Heart right ventricle (tissue), 16 donors: ENCODE results near the gene TAX1BP1. TPM values are rescaled to one million over a fixed set of nuclear protein-coding genes. Genes with fewer than 3 reads are reported as not detected.

Experiments
- ATAC-seq, 8 donors: fragments of 200-7000 bp; cut with Tn5 transposase; one replicate each; pipeline ENCODE4 v1.9.1; 2020; ENCODE audit warnings: mild to moderate bottlenecking in 8 of 8, moderate library complexity in 8 of 8, moderate number of reproducible peaks in 1 of 8
- DNase-seq, 2 donors: peaks; one replicate each; pipeline ENCODE4 v3.0.0-alpha.2; 2020
- H3K27ac ChIP-seq, 10 donors: fragments of 200-600 bp; sonication (generic) in 2 of 10; one replicate each; pipeline versions ENCODE4 v1.5.0 to v1.8.0; 2020 to 2022; ENCODE audit warnings: mild to moderate bottlenecking in 3 of 10
- H3K27me3 ChIP-seq, 7 donors: fragments of 200-600 bp; one replicate each; pipeline ENCODE4 v1.8.0; 2021 to 2022; ENCODE audit warnings: mild to moderate bottlenecking in 2 of 7
- H3K36me3 ChIP-seq, 9 donors: fragments of 200-600 bp; sonication (generic) in 1 of 9; one replicate each; pipeline versions ENCODE4 v1.5.0 to v1.8.0; 2020 to 2022; ENCODE audit warnings: mild to moderate bottlenecking in 2 of 9
- H3K4me1 ChIP-seq, 9 donors: fragments of 200-600 bp; sonication (generic) in 1 of 9; one replicate each; pipeline versions ENCODE4 v1.5.0 to v1.8.0; 2020 to 2022; ENCODE audit warnings: mild to moderate bottlenecking in 4 of 9
- H3K4me3 ChIP-seq, 10 donors: fragments of 200-600 bp; sonication (generic) in 2 of 10; one replicate each; pipeline versions ENCODE4 v1.5.0 to v1.8.0; 2020 to 2022; ENCODE audit warnings: mild to moderate bottlenecking in 7 of 10, moderate library complexity in 2 of 10
- H3K9me3 ChIP-seq, 11 donors: fragments of 200-600 bp in 10 of 11; sonication (generic) in 2 of 11; one replicate each; pipeline versions ENCODE4 v1.5.0 to v1.8.0; 2013 to 2022; ENCODE audit warnings: mild to moderate bottlenecking in 2 of 11, control low read depth in 1 of 11, moderate library complexity in 1 of 11
- WGBS, 2 donors: extraction: QIAGEN DNeasy Blood & Tissue Kit; methylation state at CpG; one replicate each; pipeline ENCODE4 v1.1.7; 2013; ENCODE audit warnings: inconsistent platforms in 1 of 2; 5-methylcytosine and 5-hydroxymethylcytosine counted together
- intact Hi-C, 10 donors: fragments of 100-400 bp; cut with DNase I; formaldehyde crosslinking; loops; one replicate each; pipeline versions ENCODE4 v1.11.1 to v1.14.2; 2022
- polyA plus RNA-seq, 2 donors: library from polyadenylated mRNA; stranded (reverse); fragments of 200-250 nt; gene quantifications; one replicate each; pipeline ENCODE4 v1.2.3, GENCODE V29; 2013
- total RNA-seq, 10 donors: library from RNA; stranded (reverse); fragmentation: NEBNext Ultra II Directional in 3 of 10; extraction: Animal tissue kit (Norgen Biotek cat#: 25700) in 3 of 10; gene quantifications; one replicate each; pipeline versions ENCODE4 v1.2.1 to v1.2.4, GENCODE V29; 2021 to 2023
- TF ChIP-seq, protein P1 (sequence below), 9 donors: fragments of 200-600 bp; sonication (generic) in 2 of 9; IDR thresholded peaks; one replicate each; pipeline versions ENCODE4 v1.5.0 to v1.8.0; 2021 to 2022; ENCODE audit warnings: antibody characterized with exemption in 9 of 9, mild to moderate bottlenecking in 5 of 9, moderate library complexity in 1 of 9
- donor health status: Arrhythmogenic right ventricular cardiomyopathy.
- donor health status: ischemic (EF 13 %, LVEDD 7.1; RV severe dilation, severe dysfunction).
- donor health status: healthy with polysubstance abuse.
- donor health status: DM: no; HTN: yes; CAD: no.
- donor health status: DM: no; HTN: no; CAD: no.
- donor health status: ischemic (EF 25% LVEDD 6.9; RV normal size, moderate dysfunction).
- donor health status: ischemic (EF 25% LVEDD 5.7; RV mildly dilated, moderate dysfunction).
- donor health status: healthy.
- donor health status: DM: yes; HTN: yes; CAD: no.
- donor health status: Ischemic cardiomyopathy.
- donor health status: ischemic (EF 35%, LVEDD 5.7; RV mildly dilated, moderate dysfunction).
- donor health status: nonischemic (EF 11% LVEDD 7.7; RV severe dilation, severe dysfunction).
- donor health status: DM: yes; HTN: yes; CAD: no.
- donor health status: PGD.
- donor health status: ischemic (EF 29% LVEDD 5.4; RV normal size, mild dysfunction).
- donor health status: nonischemic (EF 23%, LVEDD 6.1; RV moderate dilation, normal function).

TAX1BP1 gene
- total and polyA plus RNA-seq, 12 donors: 54.0 to 190 (median 165) TPM

DNA sequence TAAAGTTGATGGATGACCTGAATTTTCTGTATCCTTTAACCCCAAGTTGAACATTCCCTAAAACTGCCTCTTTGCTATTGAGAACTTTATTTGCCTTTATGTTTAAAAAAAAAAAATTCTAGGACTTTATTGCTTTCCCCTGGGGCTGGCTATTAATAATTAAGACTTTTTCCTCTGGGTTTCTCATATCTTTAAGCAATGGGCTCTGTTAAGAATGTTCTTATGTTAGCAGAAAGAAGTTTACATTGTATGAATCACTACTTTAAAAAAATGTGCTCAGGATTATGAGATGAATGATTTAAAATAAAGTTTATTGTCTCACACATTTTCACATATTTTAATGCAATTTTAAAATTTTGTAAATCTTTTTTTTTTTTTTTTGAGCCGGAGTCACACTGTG is 19.5 kb downstream of the TAX1BP1 start:
- peaks cover 0 to 30% (median 10%) of the 10 kb centered on the region in 9 donors for H3K4me1 ChIP-seq
- H3K9me3 ChIP-seq: peaks cover 0 to 9% (median 0%) of the 10 kb centered on the region in 11 donors
- peaks cover 0 to 76% (median 21%) of the 10 kb centered on the region in 9 donors for H3K36me3 ChIP-seq
- 100% methylated on average over 1 of the region's 1 CpG for WGBS, 2 donors
- H3K4me3 ChIP-seq: no peak overlapping the region
- ATAC-seq: no peak
- DNase-seq: no peak
- H3K27me3 ChIP-seq: no peaks in the 10 kb centered on the region
- TF ChIP-seq, protein P1, sequence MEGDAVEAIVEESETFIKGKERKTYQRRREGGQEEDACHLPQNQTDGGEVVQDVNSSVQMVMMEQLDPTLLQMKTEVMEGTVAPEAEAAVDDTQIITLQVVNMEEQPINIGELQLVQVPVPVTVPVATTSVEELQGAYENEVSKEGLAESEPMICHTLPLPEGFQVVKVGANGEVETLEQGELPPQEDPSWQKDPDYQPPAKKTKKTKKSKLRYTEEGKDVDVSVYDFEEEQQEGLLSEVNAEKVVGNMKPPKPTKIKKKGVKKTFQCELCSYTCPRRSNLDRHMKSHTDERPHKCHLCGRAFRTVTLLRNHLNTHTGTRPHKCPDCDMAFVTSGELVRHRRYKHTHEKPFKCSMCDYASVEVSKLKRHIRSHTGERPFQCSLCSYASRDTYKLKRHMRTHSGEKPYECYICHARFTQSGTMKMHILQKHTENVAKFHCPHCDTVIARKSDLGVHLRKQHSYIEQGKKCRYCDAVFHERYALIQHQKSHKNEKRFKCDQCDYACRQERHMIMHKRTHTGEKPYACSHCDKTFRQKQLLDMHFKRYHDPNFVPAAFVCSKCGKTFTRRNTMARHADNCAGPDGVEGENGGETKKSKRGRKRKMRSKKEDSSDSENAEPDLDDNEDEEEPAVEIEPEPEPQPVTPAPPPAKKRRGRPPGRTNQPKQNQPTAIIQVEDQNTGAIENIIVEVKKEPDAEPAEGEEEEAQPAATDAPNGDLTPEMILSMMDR (IDR thresholded peaks at IDR 0.05): no peak
- H3K27ac ChIP-seq: no peak overlapping the region
- intact Hi-C loops: no loop called here

DNA sequence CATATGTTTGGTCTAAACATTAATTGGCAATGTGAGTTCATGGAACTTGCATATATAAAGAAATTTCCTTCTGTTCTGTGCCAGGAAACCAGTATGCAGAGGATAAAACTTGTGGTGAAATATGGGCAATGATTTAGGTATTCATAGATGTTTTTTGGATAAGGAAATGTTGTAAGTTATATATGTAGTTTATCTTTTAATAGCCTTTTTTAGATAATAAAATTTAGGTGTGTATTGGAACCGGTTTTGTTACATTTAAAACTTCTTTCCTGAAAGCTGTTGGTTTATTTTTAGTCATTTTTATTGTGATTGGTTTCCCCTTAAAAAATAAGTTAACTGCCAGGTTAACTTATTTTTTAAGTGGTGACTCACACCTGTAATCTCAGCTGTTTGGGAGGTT is 22.1 kb downstream of the TAX1BP1 start:
- H3K27me3 ChIP-seq: no peaks in the 10 kb centered on the region
- ATAC-seq (no peak), DNase-seq (no peak)
- TF ChIP-seq, protein P1 (IDR thresholded peaks at IDR 0.05): no peak
- 90 to 91% methylated on average over 1 of the region's 1 CpG for WGBS, 2 donors
- no peak overlapping the region for H3K4me3 ChIP-seq
- intact Hi-C loops: no loop called here
- H3K36me3 ChIP-seq: peaks cover 0 to 66% (median 28%) of the 10 kb centered on the region in 9 donors
- H3K9me3 ChIP-seq: peaks cover 0 to 9% (median 0%) of the 10 kb centered on the region in 11 donors
- peaks cover 0 to 18% (median 7%) of the 10 kb centered on the region in 9 donors for H3K4me1 ChIP-seq
- H3K27ac ChIP-seq: no peak overlapping the region

DNA sequence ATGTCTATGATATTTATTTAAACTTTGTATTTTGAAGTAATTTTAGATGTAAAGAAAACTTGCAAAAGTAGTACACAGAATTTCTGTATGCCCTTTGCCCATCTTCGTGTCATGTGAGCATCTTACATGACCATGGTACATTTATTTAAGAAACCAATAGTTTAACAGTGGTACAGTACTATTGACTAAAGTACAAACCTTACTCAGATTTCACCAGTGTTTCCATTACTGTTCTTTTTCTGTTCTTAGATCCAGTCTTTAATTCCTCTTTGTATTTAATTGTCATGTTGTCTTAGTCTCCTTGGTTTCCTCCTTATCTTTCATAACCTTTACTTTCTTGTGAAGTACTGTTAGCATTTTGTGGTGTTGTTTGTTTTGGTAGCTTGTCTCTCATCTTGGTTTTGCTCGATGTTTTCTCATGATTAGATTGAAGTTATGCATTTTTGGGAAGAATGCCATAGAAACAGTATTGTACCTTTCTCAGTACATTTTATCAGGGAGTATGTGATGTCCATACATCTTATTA is 24.1 kb downstream of the TAX1BP1 start:
- DNase-seq (no peak), ATAC-seq (no peak)
- H3K27me3 ChIP-seq: no peaks in the 10 kb centered on the region
- peaks cover 0 to 60% (median 25%) of the 10 kb centered on the region in 9 donors for H3K36me3 ChIP-seq
- H3K27ac ChIP-seq: no peak overlapping the region
- intact Hi-C loops: no loop called here
- TF ChIP-seq, protein P1 (IDR thresholded peaks at IDR 0.05): no peak
- peaks cover 0 to 9% (median 0%) of the 10 kb centered on the region in 11 donors for H3K9me3 ChIP-seq
- WGBS, 2 donors: 54 to 56% methylated on average over 2 of the region's 2 CpGs
- H3K4me1 ChIP-seq: peaks cover 0 to 30% (median 7%) of the 10 kb centered on the region in 9 donors
- no peak overlapping the region for H3K4me3 ChIP-seq

DNA sequence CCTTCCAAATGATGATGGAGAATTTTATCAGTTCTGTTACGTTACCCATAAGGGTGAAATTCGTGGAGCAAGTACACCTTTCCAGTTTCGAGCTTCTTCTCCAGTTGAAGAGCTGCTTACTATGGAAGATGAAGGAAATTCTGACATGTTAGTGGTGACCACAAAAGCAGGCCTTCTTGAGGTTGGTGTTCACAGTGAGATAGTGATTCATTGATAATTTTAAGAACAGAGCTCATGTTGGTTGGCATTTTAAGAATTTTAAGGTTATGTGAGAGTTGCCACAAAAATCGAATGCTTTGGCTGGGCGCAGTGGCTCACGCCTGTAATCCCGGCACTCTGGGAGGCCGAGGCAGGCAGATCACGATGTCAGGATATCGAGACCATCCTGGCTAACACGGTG is 25.9 kb downstream of the TAX1BP1 start:
- Histone ChIP-seq H3K36me3 (peaks cover 0 to 60% (median 15%) of the 10 kb centered on the region in 9 donors), H3K27me3 (no peaks in the 10 kb centered on the region), H3K4me3 (no peak overlapping the region), H3K27ac (no peak overlapping the region), H3K4me1 (peaks cover 0 to 30% (median 7%) of the 10 kb centered on the region in 9 donors), H3K9me3 (peaks cover 0 to 9% (median 0%) of the 10 kb centered on the region in 11 donors)
- WGBS, 2 donors: 97% methylated on average over 11 of the region's 11 CpGs
- TF ChIP-seq, protein P1 (IDR thresholded peaks at IDR 0.05): no peak
- ATAC-seq: no peak
- intact Hi-C loops: no loop called here
- DNase-seq: no peak
